Colonic mucosa (tissue), 4 donors: ENCODE data around the gene PATJ. TPM values are rescaled to one million over a fixed set of nuclear protein-coding genes. Genes with fewer than 3 reads are reported as not detected.
"Not testable (repeated sequence)": the region's sequence is repeated elsewhere in the genome, so short reads cannot be mapped to it uniquely, and the experiment has no call there.

ENCODE experiments used
- DNase-seq: peaks from one replicate; pipeline ENCODE4 v3.0.0-alpha.2; 2020
- H3K27ac ChIP-seq: fragments of 200-600 bp; one replicate; pipeline ENCODE4 v1.8.0; 2021
- H3K27me3 ChIP-seq: fragments of 200-600 bp; one replicate; pipeline ENCODE4 v1.8.0; 2021
- H3K36me3 ChIP-seq: fragments of 200-600 bp; one replicate; pipeline ENCODE4 v1.8.0; 2021
- H3K4me1 ChIP-seq: fragments of 200-600 bp; one replicate; pipeline ENCODE4 v1.8.0; 2021; ENCODE audit warnings: mild to moderate bottlenecking
- H3K4me3 ChIP-seq: fragments of 200-600 bp; one replicate; pipeline ENCODE4 v1.8.0; 2021
- H3K9ac ChIP-seq, 2 donors: one replicate each; pipeline ENCODE4 v1.7.0; 2013; ENCODE audit warnings: control low read depth in 2 of 2, low read depth in 2 of 2, low read length in 2 of 2
- H3K9me3 ChIP-seq: fragments of 200-600 bp; one replicate; pipeline ENCODE4 v1.8.0; 2021
- CTCF ChIP-seq: fragments of 200-600 bp; IDR thresholded peaks from one replicate; pipeline ENCODE4 v1.8.0; 2022; ENCODE audit warnings: antibody characterized with exemption, mild to moderate bottlenecking
- intact Hi-C: fragments of 100-400 bp; cut with DNase I; formaldehyde crosslinking; loops from one replicate; pipeline ENCODE4 v1.14.1; 2022
- total RNA-seq, 2 donors: library from RNA; stranded (reverse); fragmentation: NEBNext Ultra II Directional in 1 of 2; extraction: Animal tissue kit (Norgen Biotek cat#: 25700) in 1 of 2; gene quantifications; one replicate each; pipeline ENCODE4 v1.2.1, GENCODE V29; 2021
- donor health status: healthy.
- donor health status: DM: no; HTN: no; CAD: no.
- donor health status: DM: no; HTN: no; CAD: no.

PATJ gene
- total RNA-seq, 2 donors from 2014 or later, result 65.6 to 69.0 TPM

- DNase-seq, result no peak
- intact Hi-C loops, result no loop called here
- Histone ChIP-seq H3K36me3 (no peaks in the 10 kb centered on the region), H3K27me3 (no peaks in the 10 kb centered on the region), H3K4me1 (no peaks in the 10 kb centered on the region), H3K4me3 (no peak overlapping the region), H3K9ac (no peak overlapping the region), H3K27ac (no peak overlapping the region), H3K9me3 (no peaks in the 10 kb centered on the region)
- no peak for TF ChIP-seq CTCF
These were observed 200.6 kb downstream of the PATJ start for GRCh38 chr1:61942856-61943255.

- DNase-seq, H3K9ac ChIP-seq, H3K4me3 ChIP-seq, H3K27me3 ChIP-seq, H3K9me3 ChIP-seq, H3K27ac ChIP-seq, H3K4me1 ChIP-seq, intact Hi-C loops, H3K36me3 ChIP-seq: not testable (repeated sequence)
These were observed 206.4 kb downstream of the PATJ start for GRCh38 chr1:61948685-61949084.

GRCh38 chr1:61950418-61950817, 208.1 kb downstream of the PATJ start:
- H3K4me1 ChIP-seq, result no peaks in the 10 kb centered on the region
- no peak for TF ChIP-seq CTCF
- no peak overlapping the region for H3K27ac ChIP-seq
- H3K4me3 ChIP-seq, result no peak overlapping the region
- DNase-seq, result no peak
- no peak overlapping the region for H3K9ac ChIP-seq
- no peaks in the 10 kb centered on the region for H3K9me3 ChIP-seq
- no peaks in the 10 kb centered on the region for H3K27me3 ChIP-seq
- intact Hi-C loops, result no loop called here
- H3K36me3 ChIP-seq, result no peaks in the 10 kb centered on the region

- DNase-seq, result no peak
- intact Hi-C loops, result no loop called here
- Histone ChIP-seq H3K4me3 (no peak overlapping the region), H3K27ac (no peak overlapping the region), H3K4me1 (no peaks in the 10 kb centered on the region), H3K9me3 (no peaks in the 10 kb centered on the region), H3K27me3 (no peaks in the 10 kb centered on the region), H3K9ac (no peak overlapping the region), H3K36me3 (no peaks in the 10 kb centered on the region)
- no peak for TF ChIP-seq CTCF
These were observed 209.7 kb downstream of the PATJ start for GRCh38 chr1:61951731-61952580.

GRCh38 chr1:61952675-61953074, 210.4 kb downstream of the PATJ start:
- no peaks in the 10 kb centered on the region for H3K4me1 ChIP-seq
- H3K36me3 ChIP-seq, result no peaks in the 10 kb centered on the region
- no peak overlapping the region for H3K9ac ChIP-seq
- H3K27ac ChIP-seq, result no peak overlapping the region
- no peak for DNase-seq
- TF ChIP-seq CTCF, result no peak
- no peaks in the 10 kb centered on the region for H3K9me3 ChIP-seq
- H3K27me3 ChIP-seq, result no peaks in the 10 kb centered on the region
- intact Hi-C loops, result no loop called here
- no peak overlapping the region for H3K4me3 ChIP-seq

GRCh38 chr1:61953076-61953789, 211.0 kb downstream of the PATJ start:
- intact Hi-C loops, result no loop called here
- H3K36me3 ChIP-seq, result no peaks in the 10 kb centered on the region
- no peak for DNase-seq
- H3K27me3 ChIP-seq, result no peaks in the 10 kb centered on the region
- no peak overlapping the region for H3K27ac ChIP-seq
- H3K9ac ChIP-seq, result no peak overlapping the region
- no peaks in the 10 kb centered on the region for H3K4me1 ChIP-seq
- no peak for TF ChIP-seq CTCF
- no peaks in the 10 kb centered on the region for H3K9me3 ChIP-seq
- no peak overlapping the region for H3K4me3 ChIP-seq
